IMR-90 (cell line): ENCODE data around the gene GMCL2. TPM values are rescaled to one million over a fixed set of nuclear protein-coding genes. Genes with fewer than 3 reads are reported as not detected.

Experiments used
- ATAC-seq: fragments of 200-7000 bp; cut with Tn5 transposase; 2 replicates; pipeline ENCODE4 v1.9.1; 2020; ENCODE audit warnings: low read depth, mild to moderate bottlenecking, moderate library complexity
- BruUV-seq: library from RNA; stranded (reverse); fragments of 400-500 nt; replicated peaks from 2 replicates; lab custom pipeline; 2021; lab: Mats Ljungman, UMichigan
- CTCF ChIA-PET: fragments of 300-600 bp; formaldehyde crosslinking; extraction: SDS; loops from one replicate; lab custom pipeline; 2021; ENCODE audit warnings: antibody characterized with exemption; lab: Yijun Ruan, JAX
- POLR2A ChIA-PET: fragments of 300-600 bp; sonication (Branson Sonifier 250); formaldehyde crosslinking; loops from one replicate; lab custom pipeline; 2022; ENCODE audit warnings: antibody characterized with exemption; ENCODE audit not compliant: unreplicated experiment; lab: Charles Lee
- DNase-seq: peaks from one replicate; pipeline ENCODE4 v3.0.0; 2013
- H2AFZ ChIP-seq: replicated peaks from 2 replicates; pipeline ENCODE3; 2013; ENCODE audit warnings: low read length, mild to moderate bottlenecking; ENCODE audit not compliant: poor library complexity
- H2AK5ac ChIP-seq: 2 replicates; pipeline ENCODE4 v1.6.1; 2013; ENCODE audit warnings: low read depth, low read length, inconsistent platforms
- H2AK9ac ChIP-seq: replicated peaks from 2 replicates; pipeline ENCODE3; 2013; ENCODE audit warnings: mild to moderate bottlenecking, low read depth, low read length, moderate library complexity; ENCODE audit not compliant: poor library complexity
- H2BK120ac ChIP-seq: 2 replicates; pipeline ENCODE4 v1.6.1; 2013; ENCODE audit warnings: low read depth, low read length, inconsistent platforms
- H2BK15ac ChIP-seq: 3 replicates; pipeline ENCODE4 v1.6.1; 2013; ENCODE audit warnings: low read depth, low read length, inconsistent platforms
- H2BK20ac ChIP-seq: 2 replicates; pipeline ENCODE4 v1.6.1; 2013; ENCODE audit warnings: low read depth, mild to moderate bottlenecking, inconsistent platforms, low read length, moderate library complexity
- H2BK5ac ChIP-seq: 2 replicates; pipeline ENCODE4 v1.6.1; 2013; ENCODE audit warnings: mild to moderate bottlenecking, low read depth, low read length, inconsistent platforms; ENCODE audit not compliant: poor library complexity, severe bottlenecking
- H3K14ac ChIP-seq: replicated peaks from 2 replicates; pipeline ENCODE4 v1.6.1; 2013; ENCODE audit warnings: low read depth, low read length, inconsistent platforms
- H3K18ac ChIP-seq: 2 replicates; pipeline ENCODE4 v1.6.1; 2013; ENCODE audit warnings: low read depth, low read length, control low read depth
- H3K23ac ChIP-seq: 2 replicates; pipeline ENCODE4 v1.6.1; 2013; ENCODE audit warnings: low read depth, low read length, inconsistent platforms
- H3K27ac ChIP-seq: 2 replicates; pipeline ENCODE4 v1.5.1; 2013; ENCODE audit warnings: mild to moderate bottlenecking, control low read depth, low read length; ENCODE audit not compliant: insufficient read depth
- H3K27me3 ChIP-seq: 2 replicates; pipeline ENCODE4 v1.6.1; 2013; ENCODE audit warnings: low read length; ENCODE audit not compliant: control insufficient read depth, insufficient read depth
- H3K36me3 ChIP-seq: 2 replicates; pipeline ENCODE4 v1.6.1; 2013; ENCODE audit warnings: low read length, mixed read lengths; ENCODE audit not compliant: control insufficient read depth, insufficient read depth
- H3K4ac ChIP-seq: 2 replicates; pipeline ENCODE4 v1.6.1; 2013; ENCODE audit warnings: low read depth, low read length, inconsistent platforms
- H3K4me1 ChIP-seq: 2 replicates; pipeline ENCODE4 v1.6.1; 2013; ENCODE audit warnings: low read length, mixed read lengths; ENCODE audit not compliant: control insufficient read depth, insufficient read depth
- H3K4me2 ChIP-seq: 2 replicates; pipeline ENCODE4 v1.6.1; 2013; ENCODE audit warnings: low read depth, mild to moderate bottlenecking, control low read depth, low read length, moderate library complexity
- H3K4me3 ChIP-seq: 2 replicates; pipeline ENCODE4 v1.5.1; 2013; ENCODE audit warnings: low read depth, mild to moderate bottlenecking, control low read depth, low read length, moderate library complexity; ENCODE audit not compliant: insufficient read depth
- H3K56ac ChIP-seq: 2 replicates; pipeline ENCODE4 v1.6.1; 2013; ENCODE audit warnings: low read length, inconsistent platforms; ENCODE audit not compliant: insufficient read depth; ENCODE audit errors: extremely low read depth
- H3K79me1 ChIP-seq, 2 experiments: 2 replicates each; pipeline ENCODE4 v1.6.1; 2013; ENCODE audit warnings: low read length in 2 of 2, inconsistent platforms in 1 of 2, low read depth in 1 of 2
- H3K9ac ChIP-seq: 2 replicates; pipeline ENCODE4 v1.6.1; 2013; ENCODE audit warnings: low read depth, low read length, control low read depth
- H3K9me1 ChIP-seq: 2 replicates; pipeline ENCODE4 v1.6.1; 2013; ENCODE audit warnings: low read length, inconsistent platforms; ENCODE audit not compliant: insufficient read depth
- H3K9me3 ChIP-seq: 2 replicates; pipeline ENCODE4 v1.6.1; 2013; ENCODE audit warnings: low read length; ENCODE audit not compliant: control insufficient read depth, insufficient read depth
- H4K20me1 ChIP-seq: 2 replicates; pipeline ENCODE4 v1.6.1; 2013; ENCODE audit warnings: low read length, inconsistent platforms; ENCODE audit not compliant: insufficient read depth
- H4K5ac ChIP-seq: 2 replicates; pipeline ENCODE4 v1.6.1; 2013; ENCODE audit warnings: mild to moderate bottlenecking, low read depth, low read length, control low read depth
- H4K8ac ChIP-seq, 2 experiments: 2 replicates each; pipeline ENCODE4 v1.6.1; 2013; ENCODE audit warnings: low read depth in 2 of 2, low read length in 2 of 2, control low read depth in 1 of 2, inconsistent platforms in 1 of 2
- H4K91ac ChIP-seq: 2 replicates; pipeline ENCODE4 v1.6.1; 2013; ENCODE audit warnings: low read depth, low read length, inconsistent platforms; ENCODE audit not compliant: insufficient read depth
- BHLHE40 ChIP-seq: fragments of 150-350 bp; IDR thresholded peaks from 2 replicates; pipeline ENCODE4 v1.6.1; 2016; ENCODE audit warnings: mild to moderate bottlenecking, low read depth, low read length
- CEBPB ChIP-seq: IDR thresholded peaks from 2 replicates; pipeline ENCODE4 v1.6.1; 2012; ENCODE audit warnings: low read depth, low read length, improper control_type of control experiment
- CHD1 ChIP-seq: IDR thresholded peaks from 2 replicates; pipeline ENCODE4 v1.6.1; 2012; ENCODE audit warnings: low read depth, low read length, improper control_type of control experiment
- ELK1 ChIP-seq: fragments of 150-350 bp; IDR thresholded peaks from 2 replicates; pipeline ENCODE4 v1.6.1; 2016; ENCODE audit warnings: low read depth, mild to moderate bottlenecking, low read length, moderate library complexity, borderline replicate concordance
- FOS ChIP-seq: fragments of 150-350 bp; IDR thresholded peaks from 2 replicates; pipeline ENCODE4 v1.6.1; 2016; ENCODE audit warnings: low read depth, low read length
- MAFK ChIP-seq: IDR thresholded peaks from 2 replicates; pipeline ENCODE4 v1.6.1; 2012; ENCODE audit warnings: low read depth, low read length, improper control_type of control experiment
- MAZ ChIP-seq: IDR thresholded peaks from 2 replicates; pipeline ENCODE4 v1.6.1; 2012; ENCODE audit warnings: low read depth, mild to moderate bottlenecking, low read length, improper control_type of control experiment, moderate library complexity, borderline replicate concordance
- MXI1 ChIP-seq: IDR thresholded peaks from 2 replicates; pipeline ENCODE4 v1.6.1; 2012; ENCODE audit warnings: low read depth, mild to moderate bottlenecking, low read length, moderate library complexity, borderline replicate concordance
- NFE2L2 ChIP-seq: fragments of 150-350 bp; IDR thresholded peaks from 2 replicates; pipeline ENCODE4 v1.6.1; 2016; ENCODE audit warnings: low read depth, mild to moderate bottlenecking, low read length
- POLR2A ChIP-seq: IDR thresholded peaks from 2 replicates; pipeline ENCODE4 v1.6.1; 2012; ENCODE audit warnings: mild to moderate bottlenecking, low read depth, low read length
- RAD21 ChIP-seq: IDR thresholded peaks from 2 replicates; pipeline ENCODE4 v1.6.1; 2012; ENCODE audit warnings: low read length, improper control_type of control experiment
- RCOR1 ChIP-seq: IDR thresholded peaks from 2 replicates; pipeline ENCODE4 v1.6.1; 2012; ENCODE audit warnings: mild to moderate bottlenecking, low read length, improper control_type of control experiment; ENCODE audit not compliant: insufficient replicate concordance
- RFX5 ChIP-seq: IDR thresholded peaks from 2 replicates; pipeline ENCODE4 v1.8.0; 2012; ENCODE audit warnings: low read depth, mild to moderate bottlenecking, low read length, moderate library complexity
- SMC3 ChIP-seq: fragments of 150-350 bp; IDR thresholded peaks from 2 replicates; pipeline ENCODE4 v1.6.1; 2016; ENCODE audit warnings: low read depth, mild to moderate bottlenecking, antibody characterized with exemption, low read length, moderate library complexity
- WGBS, 2 experiments: methylation state at CpG; one replicate each; pipeline versions ENCODE4 v1.1.5 to v1.1.7; 2013; ENCODE audit warnings: missing lambda C conversion rate in 2 of 2; ENCODE audit not compliant: insufficient read length in 1 of 2; ENCODE audit errors: extremely low coverage in 2 of 2; 5-methylcytosine and 5-hydroxymethylcytosine counted together
- dilution Hi-C: fragments of 300-500 bp; cut with HindIII; formaldehyde crosslinking; loops from one replicate; pipeline ENCODE4 v1.14.3; 2018; ENCODE audit warnings: low sequenced_read_pairs; ENCODE audit not compliant: unreplicated experiment
- in situ Hi-C: fragments of 300-500 bp; cut with MboI; formaldehyde crosslinking; loops from 3 replicates; pipeline ENCODE4 v1.14.3; 2019; ENCODE audit warnings: low sequenced_read_pairs, inconsistent platforms, mixed read lengths
- intact Hi-C: fragments of 100-400 bp; cut with micrococcal nuclease; formaldehyde crosslinking; loops from 2 replicates; pipeline ENCODE4 v1.10.0; 2022
- polyA plus RNA-seq, 3 experiments: library from polyadenylated mRNA; depleted of rRNA; stranded (reverse); fragments of >200 nt; gene quantifications; 2 replicates each; pipeline ENCODE4 v1.2.3, GENCODE V29; 2012; ENCODE audit warnings: low replicate concordance in 1 of 3
- total RNA-seq: library from RNA; depleted of rRNA; stranded (reverse); fragments of >200 nt; gene quantifications from 2 replicates; pipeline ENCODE4 v1.2.3, GENCODE V29; 2012
- TF ChIP-seq, protein P1 (sequence below): fragments of 150-350 bp; IDR thresholded peaks from 2 replicates; pipeline ENCODE4 v1.6.1; 2017; ENCODE audit warnings: mild to moderate bottlenecking, antibody characterized with exemption, low read length, low read depth
- TF ChIP-seq, protein P2 (sequence below): conservative IDR thresholded peaks from 2 replicates; pipeline ENCODE4 v1.5.1; 2012; ENCODE audit warnings: mild to moderate bottlenecking, low read depth, low read length, improper control_type of control experiment

GMCL2 gene
- total and polyA plus RNA-seq, 2 of the 4 experiments (the other 2 are of a cell fraction): not detected

- no peaks in the 10 kb centered on the region for H3K9me3 ChIP-seq
- H4K20me1 ChIP-seq: no peaks in the 10 kb centered on the region; the same call in 1 of the 2 replicates
- no peak overlapping the region for H2AK9ac ChIP-seq
- dilution Hi-C loops: no loop called here
- H3K56ac ChIP-seq: no peak overlapping the region
- no peak overlapping the region for H2BK15ac ChIP-seq
- no peak overlapping the region for H3K23ac ChIP-seq
- H2BK20ac ChIP-seq: no peak overlapping the region
- H3K4me2 ChIP-seq: no peak overlapping the region
- no peak overlapping the region for H3K4ac ChIP-seq
- no peak overlapping the region for H3K18ac ChIP-seq
- TF ChIP-seq NFE2L2 (no peak), POLR2A (no peak), MAFK (no peak), MAZ (no peak), MXI1 (no peak), FOS (no peak), RFX5 (no peak), SMC3 (no peak), RCOR1 (no peak), CEBPB (no peak), CHD1 (no peak), ELK1 (no peak), RAD21 (no peak), BHLHE40 (no peak)
- TF ChIP-seq, protein P1, sequence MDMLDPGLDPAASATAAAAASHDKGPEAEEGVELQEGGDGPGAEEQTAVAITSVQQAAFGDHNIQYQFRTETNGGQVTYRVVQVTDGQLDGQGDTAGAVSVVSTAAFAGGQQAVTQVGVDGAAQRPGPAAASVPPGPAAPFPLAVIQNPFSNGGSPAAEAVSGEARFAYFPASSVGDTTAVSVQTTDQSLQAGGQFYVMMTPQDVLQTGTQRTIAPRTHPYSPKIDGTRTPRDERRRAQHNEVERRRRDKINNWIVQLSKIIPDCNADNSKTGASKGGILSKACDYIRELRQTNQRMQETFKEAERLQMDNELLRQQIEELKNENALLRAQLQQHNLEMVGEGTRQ: no peak
- TF ChIP-seq, protein P2, sequence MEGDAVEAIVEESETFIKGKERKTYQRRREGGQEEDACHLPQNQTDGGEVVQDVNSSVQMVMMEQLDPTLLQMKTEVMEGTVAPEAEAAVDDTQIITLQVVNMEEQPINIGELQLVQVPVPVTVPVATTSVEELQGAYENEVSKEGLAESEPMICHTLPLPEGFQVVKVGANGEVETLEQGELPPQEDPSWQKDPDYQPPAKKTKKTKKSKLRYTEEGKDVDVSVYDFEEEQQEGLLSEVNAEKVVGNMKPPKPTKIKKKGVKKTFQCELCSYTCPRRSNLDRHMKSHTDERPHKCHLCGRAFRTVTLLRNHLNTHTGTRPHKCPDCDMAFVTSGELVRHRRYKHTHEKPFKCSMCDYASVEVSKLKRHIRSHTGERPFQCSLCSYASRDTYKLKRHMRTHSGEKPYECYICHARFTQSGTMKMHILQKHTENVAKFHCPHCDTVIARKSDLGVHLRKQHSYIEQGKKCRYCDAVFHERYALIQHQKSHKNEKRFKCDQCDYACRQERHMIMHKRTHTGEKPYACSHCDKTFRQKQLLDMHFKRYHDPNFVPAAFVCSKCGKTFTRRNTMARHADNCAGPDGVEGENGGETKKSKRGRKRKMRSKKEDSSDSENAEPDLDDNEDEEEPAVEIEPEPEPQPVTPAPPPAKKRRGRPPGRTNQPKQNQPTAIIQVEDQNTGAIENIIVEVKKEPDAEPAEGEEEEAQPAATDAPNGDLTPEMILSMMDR: no peak
- no peak overlapping the region for H2BK5ac ChIP-seq
- peaks cover 10% of the 10 kb centered on the region for H3K9me1 ChIP-seq
- CTCF ChIA-PET: interaction anchor here (0.6 kb wide), 2 partner anchors 24 to 386 kb away, joined by 3 to 4 read pairs; no protein-coding TSS in a partner anchor
- WGBS, 2 experiments: 80% methylated on average over 4 of the region's 9 CpGs; no CpG with 5 or more reads in 1 of the 2 experiments
- H4K8ac ChIP-seq: no peak overlapping the region
- in situ Hi-C loops: no loop called here
- no peak overlapping the region for H2AFZ ChIP-seq
- H3K4me1 ChIP-seq: peaks cover 6% of the 10 kb centered on the region
- H3K36me3 ChIP-seq: peaks cover 2% of the 10 kb centered on the region
- intact Hi-C loops: no loop called here
- H3K4me3 ChIP-seq: no peak overlapping the region
- no peaks in the 10 kb centered on the region for H3K27me3 ChIP-seq
- no TSS peak for BruUV-seq
- H2BK120ac ChIP-seq: no peak overlapping the region
- ATAC-seq (no peak), DNase-seq (no peak)
- H4K91ac ChIP-seq: no peak overlapping the region
- H2AK5ac ChIP-seq: no peak overlapping the region
- H3K9ac ChIP-seq: no peak overlapping the region
- H3K79me1 ChIP-seq: peaks cover 8 to 9% of the 10 kb centered on the region in 2 experiments
- no peak overlapping the region for H3K14ac ChIP-seq
- H3K27ac ChIP-seq: no peak overlapping the region
- no peak overlapping the region for H4K5ac ChIP-seq
- POLR2A ChIA-PET: no interaction called here
These were observed 49.0 kb upstream of the GMCL2 start for GRCh38 chr5:178236126-178236525.
